ENCODE results near the gene KASH5. TPM values are rescaled to one million over a fixed set of nuclear protein-coding genes. Genes with fewer than 3 reads are reported as not detected.

KASH5 gene
- polyA plus RNA-seq (2013, experiment 1 of 2; ENCODE audit: insufficient read length): not detected
- polyA plus RNA-seq (2013, experiment 2 of 2; ENCODE audit: insufficient read length): not detected

- DNase-seq: peak; percentile 50
Measured at GRCh38 chr19:49387936-49388372, at the start of gene KASH5. TSS of gene KASH5 (plus strand) at chr19:49388249. CDS start at chr19:49390884, 2,635 bp downstream.

GRCh38 chr19:49338691-49339300 lies 49.3 kb upstream of the KASH5 start:
- DNase-seq: peak; percentile 28

GRCh38 chr19:49339301-49340068 lies 48.6 kb upstream of the KASH5 start:
- peak; percentile 87 for DNase-seq

- DNase-seq: peak; percentile 50
Measured at GRCh38 chr19:49340069-49340864, 47.8 kb upstream of the KASH5 start.

GRCh38 chr19:49340865-49341718 lies 47.0 kb upstream of the KASH5 start:
- no peak for DNase-seq

GRCh38 chr19:49342291-49342721 lies 45.7 kb upstream of the KASH5 start:
- DNase-seq: no peak

- DNase-seq: no peak
Measured at GRCh38 chr19:49343123-49343522, 44.9 kb upstream of the KASH5 start.

- no peak for DNase-seq
Measured at GRCh38 chr19:49344505-49345423, 43.3 kb upstream of the KASH5 start.

- DNase-seq: no peak
Measured at GRCh38 chr19:49347191-49347590, 40.9 kb upstream of the KASH5 start.

- peak; percentile 78 for DNase-seq
Measured at GRCh38 chr19:49347835-49348234, 40.2 kb upstream of the KASH5 start.

- DNase-seq: no peak
Measured at GRCh38 chr19:49348305-49349189, 39.5 kb upstream of the KASH5 start.

- DNase-seq: no peak
Measured at GRCh38 chr19:49349567-49349966, 38.5 kb upstream of the KASH5 start.

- no peak for DNase-seq
Measured at GRCh38 chr19:49355909-49356353, 32.1 kb upstream of the KASH5 start.

- DNase-seq: no peak
Measured at GRCh38 chr19:49356382-49356781, 31.7 kb upstream of the KASH5 start.

GRCh38 chr19:49357186-49357585 lies 30.9 kb upstream of the KASH5 start:
- DNase-seq: no peak

GRCh38 chr19:49359851-49360820 lies 27.9 kb upstream of the KASH5 start:
- DNase-seq: no peak

- DNase-seq: peak; percentile 93
Measured at GRCh38 chr19:49361438-49362047, 26.5 kb upstream of the KASH5 start.

All from fibroblast of skin of scalp (primary cell).